HG03097 (cell line): ENCODE results near the gene NDUFV1.
"Not testable (repeated sequence)": the region's sequence is repeated elsewhere in the genome, so short reads cannot be mapped to it uniquely, and the experiment has no call there.

ENCODE experiments used
- ATAC-seq: cut with Tn5 transposase; IDR thresholded peaks from one replicate; pipeline ENCODE4 v1.9.1; 2021; ENCODE audit not compliant: unreplicated experiment, low FRiP score

The NDUFV1 gene

GRCh38 chr11:67626131-67626833, 19.5 kb downstream of the NDUFV1 start:
- ATAC-seq, result not testable (repeated sequence)

GRCh38 chr11:67626970-67627369, 20.2 kb downstream of the NDUFV1 start:
- no peak for ATAC-seq

GRCh38 chr11:67627441-67627811, 20.7 kb downstream of the NDUFV1 start:
- ATAC-seq, result no peak

- ATAC-seq, result no peak
Measured at GRCh38 chr11:67627812-67628624, 21.3 kb downstream of the NDUFV1 start.

- no peak for ATAC-seq
Measured at GRCh38 chr11:67628710-67629385, 22.1 kb downstream of the NDUFV1 start.

- ATAC-seq, result peak; percentile 39
Measured at GRCh38 chr11:67629386-67630227, 22.9 kb downstream of the NDUFV1 start, which contains the start of gene NUDT8. Gene NUDT8 (minus strand): TSS chr11:67629937. CDS start chr11:67629911, 26 bp downstream.

GRCh38 chr11:67630228-67630942, 23.6 kb downstream of the NDUFV1 start:
- ATAC-seq, result peak; percentile 53

GRCh38 chr11:67630943-67631331, 24.2 kb downstream of the NDUFV1 start:
- no peak for ATAC-seq

GRCh38 chr11:67631411-67631810, 24.7 kb downstream of the NDUFV1 start:
- ATAC-seq, result no peak

- ATAC-seq, result no peak
Measured at GRCh38 chr11:67631853-67632174, 25.1 kb downstream of the NDUFV1 start.

- ATAC-seq, result no peak
Measured at GRCh38 chr11:67632175-67632981, 25.6 kb downstream of the NDUFV1 start.

GRCh38 chr11:67632982-67633755, 26.4 kb downstream of the NDUFV1 start:
- no peak for ATAC-seq

GRCh38 chr11:67633758-67634365, 27.1 kb downstream of the NDUFV1 start:
- no peak for ATAC-seq

GRCh38 chr11:67634366-67635230, 27.9 kb downstream of the NDUFV1 start:
- no peak for ATAC-seq

GRCh38 chr11:67635231-67635521, 28.4 kb downstream of the NDUFV1 start:
- ATAC-seq, result no peak

- no peak for ATAC-seq
Measured at GRCh38 chr11:67636962-67637361, 30.2 kb downstream of the NDUFV1 start.

GRCh38 chr11:67637441-67637840, 30.7 kb downstream of the NDUFV1 start:
- ATAC-seq, result not testable (repeated sequence)
